ENCODE measurements around the gene LDB2.
"Not testable (repeated sequence)": the region's sequence is repeated elsewhere in the genome, so short reads cannot be mapped to it uniquely, and the experiment has no call there.

- not testable (repeated sequence) for TF ChIP-seq MAX (IDR thresholded peaks at IDR 0.05; ENCODE audit: low read depth, low read length); CTCF (IDR thresholded peaks at IDR 0.05; ENCODE audit: low read depth, low read length); POLR2A (IDR thresholded peaks at IDR 0.05; ENCODE audit: extremely low read depth, insufficient read length)
Observed at GRCh38 chr4:16523526-16523925, 374.9 kb downstream of the LDB2 start.
